ENCODE measurements around the gene DPF3.

DPF3 gene

DNA sequence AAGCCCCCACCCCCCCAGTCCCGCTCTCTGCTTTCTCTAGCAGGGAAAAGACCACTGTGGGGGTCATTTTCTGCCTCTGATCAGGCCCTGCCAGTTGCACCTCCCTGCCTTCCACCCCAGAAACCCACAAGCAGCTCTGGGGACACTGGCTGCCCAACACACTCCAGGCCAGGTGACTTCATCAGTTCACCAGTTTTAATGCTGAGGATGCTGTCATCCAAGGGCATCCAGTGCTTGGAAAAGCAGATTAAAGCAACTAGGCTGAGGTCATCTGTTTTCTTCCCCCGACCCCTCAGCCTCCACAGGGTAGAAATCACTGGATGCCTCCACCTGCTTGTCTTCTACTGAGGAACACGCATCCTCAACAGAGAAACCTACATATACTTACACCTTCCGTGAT, 282.4 kb downstream of the DPF3 start:
- no peak for DNase-seq

DNA sequence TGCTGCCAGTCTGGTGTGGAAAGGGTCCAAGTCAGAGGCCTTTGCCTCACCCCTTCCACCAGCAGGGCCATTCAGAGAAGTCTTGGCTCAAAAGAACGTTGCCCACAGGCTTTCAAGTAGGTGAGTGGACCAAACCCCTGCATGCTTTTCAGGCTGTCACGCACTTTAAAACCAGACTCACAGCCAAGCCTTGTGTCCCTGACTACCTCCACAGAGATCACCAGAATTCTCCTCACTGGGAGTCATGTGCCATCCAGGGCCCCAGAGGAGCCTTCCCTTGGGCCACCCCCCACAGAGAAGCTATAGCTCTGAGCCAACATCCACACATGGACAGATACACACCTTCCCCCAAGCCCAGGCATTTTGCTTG, 283.1 kb downstream of the DPF3 start:
- DNase-seq: no peak

DNA sequence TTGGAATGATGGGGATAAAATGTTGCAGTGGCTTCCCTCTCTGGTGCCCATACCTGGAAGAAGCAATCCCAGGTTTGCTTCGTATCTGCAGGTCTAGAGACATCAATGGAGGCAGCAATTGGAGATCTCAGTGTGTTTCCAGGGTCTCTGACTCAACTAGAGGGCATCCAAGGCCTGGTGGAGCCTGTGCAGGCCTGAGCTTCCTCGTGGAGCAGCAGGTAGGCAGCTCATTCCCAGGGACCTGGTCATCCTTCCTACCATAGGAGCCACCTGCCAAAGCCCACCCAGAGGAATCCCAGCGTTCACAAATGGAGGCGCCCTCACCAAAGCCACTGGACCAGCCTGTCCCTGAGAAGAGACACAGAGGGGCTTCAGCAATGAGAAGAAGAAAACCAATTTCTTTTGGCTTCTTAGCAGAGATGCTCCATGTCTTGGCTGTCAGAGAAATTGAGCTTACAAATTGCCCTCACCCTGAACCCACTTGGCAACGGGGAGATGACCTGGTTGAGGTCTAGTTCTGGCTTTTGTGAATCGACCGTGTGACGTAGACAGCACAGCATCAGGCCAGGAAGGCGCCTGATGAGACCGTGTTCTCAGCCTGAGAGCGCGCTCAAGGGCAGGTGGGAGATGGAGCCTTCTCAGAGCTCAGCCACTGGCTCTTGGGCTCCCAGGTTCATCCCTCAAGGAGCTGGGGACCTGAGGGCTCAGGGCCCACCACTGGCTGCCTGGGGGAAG, 283.6 kb downstream of the DPF3 start:
- no peak for DNase-seq

DNA sequence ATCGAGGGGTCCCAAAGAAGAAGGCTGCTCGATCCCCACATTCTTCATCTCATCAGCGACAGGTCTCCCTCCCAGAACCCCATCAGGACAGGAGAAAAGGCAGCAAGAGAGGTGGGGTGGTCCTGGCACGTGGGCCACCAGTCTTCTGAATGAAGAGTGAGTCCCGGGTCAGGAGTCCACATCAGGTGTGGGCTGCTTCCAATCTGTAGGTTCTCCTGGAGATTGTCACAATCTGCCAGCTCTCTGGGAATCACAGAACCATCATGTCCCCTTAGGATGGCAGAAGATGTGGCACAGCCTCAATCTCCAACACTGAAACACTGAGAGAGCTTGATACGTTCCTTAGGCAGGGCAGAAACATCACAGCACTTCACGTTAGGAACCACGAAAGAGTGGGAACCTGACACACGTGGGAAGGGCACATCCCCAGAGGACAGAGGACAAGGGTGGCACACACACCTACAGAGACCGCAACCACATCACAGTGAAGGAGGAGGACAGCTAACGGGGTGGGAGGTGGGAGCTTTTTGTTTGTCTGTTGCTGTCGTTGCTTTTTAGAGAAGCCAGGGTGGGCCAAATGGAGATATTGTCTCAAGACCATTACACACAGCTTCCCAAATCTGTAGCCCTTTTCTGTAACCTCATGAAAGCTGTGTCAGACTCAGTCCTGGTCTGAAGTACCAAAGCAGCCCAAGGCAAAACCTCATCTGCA, 284.5 kb downstream of the DPF3 start:
- DNase-seq: no peak

DNA sequence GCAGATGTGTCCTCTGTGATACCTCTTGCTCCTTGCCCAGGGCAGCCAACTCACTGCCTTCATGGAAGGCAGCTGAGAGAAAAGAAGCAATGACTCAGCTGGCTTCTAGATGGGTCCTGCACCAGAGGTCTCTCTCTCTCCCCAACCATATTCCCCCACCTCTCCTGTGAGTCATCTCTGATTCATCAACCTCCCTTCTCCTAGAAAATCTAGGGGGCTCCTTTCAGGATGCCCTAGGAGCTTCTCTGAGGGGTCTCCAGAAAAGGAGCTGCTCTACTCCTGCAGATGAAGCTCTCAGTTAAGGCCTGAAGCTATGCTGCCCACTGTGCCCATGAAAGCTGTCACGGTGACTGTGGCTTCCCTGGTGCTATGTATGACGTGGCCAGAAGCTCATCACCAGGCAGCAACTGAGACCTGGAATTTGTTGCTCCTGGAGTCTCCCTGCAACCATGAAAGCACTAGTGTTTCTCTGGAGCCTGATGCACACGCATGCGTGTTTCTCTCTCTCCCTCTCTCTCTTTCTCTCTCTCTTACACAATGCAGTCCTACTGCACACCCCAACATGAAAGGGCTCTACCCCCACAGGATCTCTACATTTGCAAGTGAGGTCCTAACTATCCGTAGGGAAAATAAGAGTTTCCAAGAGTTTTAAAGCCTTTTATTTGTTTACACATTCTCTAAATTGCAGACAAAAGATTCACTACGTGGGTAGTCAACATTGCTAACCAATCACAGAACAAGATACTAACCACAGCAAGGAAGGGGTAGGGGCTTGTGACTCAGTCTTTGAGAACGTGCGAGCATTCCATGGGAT, 285.3 kb downstream of the DPF3 start:
- DNase-seq: no peak

DNA sequence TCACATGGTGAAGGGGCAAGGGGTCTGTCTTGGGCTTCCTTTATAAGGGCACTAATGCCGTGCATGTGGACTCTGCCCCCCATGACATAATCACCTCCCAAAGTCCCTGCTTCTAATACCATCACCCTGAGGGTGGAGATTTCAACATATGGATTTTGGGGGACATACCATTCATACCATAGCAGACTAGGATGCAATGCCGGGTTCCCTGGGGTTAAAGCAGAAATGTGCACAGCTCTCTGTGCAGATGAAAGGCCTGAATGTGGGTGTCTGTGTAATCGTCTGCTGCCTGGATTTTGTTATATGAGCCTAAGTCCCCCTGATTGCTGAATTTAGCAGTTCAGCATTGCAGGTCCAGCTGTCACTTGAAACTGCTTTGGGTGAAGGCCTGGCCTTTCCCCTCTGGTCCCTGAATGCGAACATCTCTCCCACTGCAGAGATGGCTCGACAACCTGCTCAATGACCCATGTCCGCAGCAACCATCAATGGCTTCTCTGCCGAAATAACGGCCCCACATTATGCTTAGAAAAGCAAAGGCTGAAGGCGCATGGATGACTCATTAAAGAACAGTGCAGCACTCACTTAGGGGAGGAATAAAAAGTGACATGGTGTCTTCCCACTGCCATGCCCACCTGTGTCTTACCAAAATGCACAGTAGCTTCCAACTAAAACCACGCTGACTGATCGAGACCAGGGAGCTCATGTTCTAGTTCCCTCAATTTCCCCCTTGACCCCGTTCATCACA, 286.3 kb downstream of the DPF3 start:
- DNase-seq: no peak

DNA sequence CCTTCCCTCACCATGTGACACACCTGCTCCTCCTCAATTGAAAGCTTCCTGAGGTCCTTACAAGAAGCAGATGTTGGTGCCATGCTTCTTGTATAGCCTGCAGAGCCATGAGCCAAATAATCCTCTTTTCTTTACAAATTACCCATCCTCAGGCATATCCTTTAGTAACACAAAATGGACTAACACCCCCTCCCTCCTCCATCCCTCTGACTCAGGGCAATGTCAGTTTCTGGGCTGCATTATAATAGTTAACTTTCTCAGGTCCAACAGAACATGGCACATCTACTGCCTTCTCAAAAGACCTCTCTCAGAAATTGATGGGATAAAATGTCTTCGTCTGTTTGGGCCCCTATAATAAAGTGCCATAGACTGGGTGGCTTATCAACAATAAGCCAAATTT, 287.0 kb downstream of the DPF3 start:
- no peak for DNase-seq

DNA sequence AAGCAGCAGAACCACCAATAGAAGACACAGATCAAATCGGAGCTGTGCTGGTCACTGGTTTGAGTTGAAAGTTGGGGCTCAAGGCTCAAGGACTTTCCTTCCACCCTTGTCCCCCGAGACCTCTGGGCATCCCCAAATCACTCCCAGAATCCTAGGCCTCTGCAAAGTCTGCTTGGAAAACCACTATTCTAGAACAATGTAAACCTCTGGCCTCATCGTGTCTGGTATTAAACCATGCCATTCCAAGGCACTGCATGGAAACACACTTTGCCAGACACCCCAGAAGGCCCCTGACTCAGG, 288.0 kb downstream of the DPF3 start:
- DNase-seq: no peak

DNA sequence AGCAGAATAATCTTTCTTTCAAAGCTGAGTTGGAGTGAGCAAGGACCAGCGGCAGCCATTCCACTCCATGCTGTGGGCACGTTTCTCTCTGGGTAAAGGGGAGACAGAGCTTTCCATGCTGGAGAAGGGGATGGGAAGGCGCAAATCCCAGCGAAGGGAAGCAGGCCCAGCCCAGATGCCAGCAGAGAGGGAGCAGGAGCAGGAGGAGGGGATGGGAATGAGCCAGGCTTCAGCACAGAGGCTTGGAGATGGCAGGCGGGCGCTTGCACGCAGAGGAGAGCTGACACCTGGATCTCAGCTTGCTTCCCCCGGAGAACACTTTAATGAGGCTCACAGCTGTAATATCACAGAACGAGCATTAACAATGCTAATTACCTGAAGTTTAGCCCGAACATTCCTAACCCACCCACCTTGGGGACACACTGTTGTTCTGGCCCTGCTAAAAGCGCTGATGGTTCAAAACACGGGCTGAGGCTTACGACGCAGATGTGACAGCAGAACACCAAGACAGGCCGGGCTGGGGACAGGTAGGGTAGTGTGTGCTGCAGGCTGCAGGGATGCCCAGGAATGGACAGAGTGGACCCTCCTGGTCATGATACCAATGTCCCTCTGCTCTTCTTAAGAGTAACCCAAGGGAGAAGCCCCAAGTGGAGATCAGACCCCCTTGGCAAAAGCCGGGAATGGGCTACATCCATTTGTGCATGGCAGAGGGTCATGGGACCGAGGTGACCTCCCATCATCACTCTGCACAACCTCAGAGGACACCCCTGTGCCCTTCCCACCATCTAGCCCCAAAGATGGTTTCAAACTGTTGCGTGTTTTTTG, 288.6 kb downstream of the DPF3 start:
- DNase-seq: no peak

DNA sequence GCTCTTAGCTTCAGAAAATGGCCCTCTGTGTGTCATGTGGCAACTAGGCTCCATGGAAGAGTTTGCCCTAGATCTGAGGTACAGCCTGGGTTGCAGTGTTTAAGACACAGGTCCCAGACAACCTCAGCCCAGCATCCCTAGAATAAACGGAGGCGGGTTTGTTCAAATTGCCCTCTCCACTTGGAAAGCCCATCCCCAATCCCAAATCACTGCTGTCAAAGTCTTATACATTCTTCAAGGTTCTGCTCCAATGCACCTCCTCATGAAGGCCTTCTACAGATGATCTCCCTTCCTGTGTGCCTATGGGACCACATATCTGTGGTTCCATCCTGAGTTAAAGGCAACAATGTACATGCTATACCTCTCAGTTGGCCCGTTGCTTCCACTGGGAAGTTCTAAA, 289.8 kb downstream of the DPF3 start:
- no peak for DNase-seq

DNA sequence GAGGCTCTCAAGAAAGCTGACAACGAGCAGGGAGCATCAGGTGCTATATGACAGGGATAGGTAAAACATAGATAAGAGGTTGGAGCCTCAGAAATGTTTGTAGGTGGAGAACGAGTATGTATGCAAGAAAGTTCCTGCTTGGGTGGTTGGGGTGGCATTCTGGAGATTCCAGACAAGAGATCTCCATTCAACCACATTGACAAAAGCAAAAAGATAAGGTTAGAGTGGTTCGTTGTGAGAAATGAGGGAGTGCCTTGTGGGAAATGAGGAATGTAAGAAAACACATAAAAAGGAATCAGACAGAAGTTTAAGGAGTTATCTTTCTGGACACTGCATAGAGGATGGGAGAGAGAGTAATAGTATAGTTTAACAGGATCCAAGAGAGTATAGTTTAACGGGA, 290.3 kb downstream of the DPF3 start:
- no peak for DNase-seq

DNA sequence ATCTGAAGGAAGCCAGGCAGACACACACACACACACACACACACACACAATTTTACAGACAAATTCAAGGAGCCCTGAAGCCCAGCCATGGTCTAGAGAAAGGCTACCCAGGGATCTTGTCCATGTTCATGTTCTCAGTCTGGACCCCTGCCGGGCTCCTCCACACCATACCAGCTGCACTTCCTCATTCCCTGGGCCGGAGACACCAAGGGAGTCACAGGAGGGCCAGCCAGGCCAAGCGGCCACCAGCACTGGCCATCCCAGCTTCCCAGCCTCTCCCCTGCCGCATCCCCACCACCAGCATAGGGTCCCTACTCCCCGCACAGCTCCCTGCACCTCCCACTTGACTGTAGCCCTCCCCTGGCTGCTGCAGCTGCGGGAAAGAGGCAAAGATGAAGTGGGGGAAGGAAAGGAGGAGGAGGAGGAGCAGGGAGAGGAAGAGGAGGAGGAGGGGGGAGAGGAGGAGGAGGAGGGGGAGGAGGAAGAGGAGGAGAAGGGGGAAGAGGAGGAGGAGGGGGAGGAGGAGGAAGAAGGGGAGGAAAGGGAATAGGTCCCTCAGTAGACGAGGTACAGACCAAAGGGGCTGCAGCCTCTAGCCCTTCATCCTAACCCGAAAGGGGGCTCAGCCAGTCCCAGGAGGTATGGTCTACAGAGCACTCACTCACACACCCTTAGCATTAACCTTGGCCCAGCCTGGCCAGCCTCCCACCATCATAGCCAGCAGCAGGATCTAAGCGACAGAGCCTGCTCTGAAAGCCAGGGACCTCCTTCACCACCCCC, 293.2 kb downstream of the DPF3 start:
- DNase-seq: no peak

DNA sequence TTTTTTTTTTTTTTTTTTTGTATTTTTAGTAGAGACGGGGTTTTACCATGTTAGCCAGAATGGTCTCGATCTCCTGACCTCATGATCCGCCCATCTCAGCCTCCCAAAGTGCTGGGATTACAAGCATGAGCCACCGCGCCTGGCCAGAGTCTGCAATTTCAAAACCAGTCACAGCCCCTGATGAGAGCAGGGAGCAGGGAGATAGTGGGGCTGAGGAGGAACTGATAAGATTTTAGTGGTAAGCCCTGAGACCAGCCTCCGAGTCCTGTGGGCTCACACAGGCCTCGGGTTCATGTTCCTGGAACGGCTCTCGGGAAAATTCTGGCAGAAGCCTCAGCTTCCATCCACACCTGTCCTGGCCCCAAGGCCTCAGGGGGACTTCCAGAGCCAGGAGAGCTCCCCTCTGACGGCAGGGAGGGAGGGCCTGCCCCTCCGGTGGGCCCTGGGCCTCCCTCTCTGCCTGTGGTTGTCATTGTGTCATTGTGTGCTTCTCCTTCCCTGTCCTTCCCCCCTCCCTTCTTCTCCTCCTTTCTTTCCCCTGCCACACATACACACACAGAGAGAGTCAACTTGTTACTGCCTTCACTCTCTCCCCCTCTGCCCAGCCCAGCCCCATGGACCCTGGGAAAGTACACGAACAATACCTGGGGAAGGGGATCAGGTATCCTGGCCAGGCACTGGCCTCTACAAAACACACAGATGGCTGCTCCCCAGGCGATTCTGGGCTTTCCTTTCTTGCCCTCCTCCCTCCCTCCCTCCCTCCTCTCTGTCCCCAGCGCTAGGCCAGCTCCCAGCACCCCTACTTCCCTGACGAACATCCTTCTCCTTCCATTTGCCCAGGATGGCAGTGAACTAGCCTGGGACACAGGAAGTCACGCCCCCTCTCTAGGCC, 294.1 kb downstream of the DPF3 start:
- DNase-seq: no peak

DNA sequence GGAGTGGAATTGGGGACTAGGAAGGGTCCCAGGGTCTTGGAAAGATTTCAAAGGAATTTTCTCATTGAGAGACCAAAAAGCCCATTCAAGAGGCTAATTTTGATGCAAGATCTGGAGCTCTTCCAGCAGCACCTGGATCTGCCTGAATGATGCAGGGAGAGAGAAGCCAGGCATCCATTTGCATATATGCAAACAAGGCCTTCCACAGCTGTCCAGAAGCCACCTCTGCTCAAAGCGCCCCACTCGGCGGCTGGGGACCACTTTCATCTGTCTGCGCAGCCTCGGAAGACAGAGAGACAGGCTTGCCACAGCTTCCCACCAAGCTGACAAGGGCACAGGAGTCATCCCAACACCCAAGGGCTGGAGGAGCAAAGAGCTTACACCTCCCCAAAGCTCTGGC, 295.6 kb downstream of the DPF3 start:
- no peak for DNase-seq

DNA sequence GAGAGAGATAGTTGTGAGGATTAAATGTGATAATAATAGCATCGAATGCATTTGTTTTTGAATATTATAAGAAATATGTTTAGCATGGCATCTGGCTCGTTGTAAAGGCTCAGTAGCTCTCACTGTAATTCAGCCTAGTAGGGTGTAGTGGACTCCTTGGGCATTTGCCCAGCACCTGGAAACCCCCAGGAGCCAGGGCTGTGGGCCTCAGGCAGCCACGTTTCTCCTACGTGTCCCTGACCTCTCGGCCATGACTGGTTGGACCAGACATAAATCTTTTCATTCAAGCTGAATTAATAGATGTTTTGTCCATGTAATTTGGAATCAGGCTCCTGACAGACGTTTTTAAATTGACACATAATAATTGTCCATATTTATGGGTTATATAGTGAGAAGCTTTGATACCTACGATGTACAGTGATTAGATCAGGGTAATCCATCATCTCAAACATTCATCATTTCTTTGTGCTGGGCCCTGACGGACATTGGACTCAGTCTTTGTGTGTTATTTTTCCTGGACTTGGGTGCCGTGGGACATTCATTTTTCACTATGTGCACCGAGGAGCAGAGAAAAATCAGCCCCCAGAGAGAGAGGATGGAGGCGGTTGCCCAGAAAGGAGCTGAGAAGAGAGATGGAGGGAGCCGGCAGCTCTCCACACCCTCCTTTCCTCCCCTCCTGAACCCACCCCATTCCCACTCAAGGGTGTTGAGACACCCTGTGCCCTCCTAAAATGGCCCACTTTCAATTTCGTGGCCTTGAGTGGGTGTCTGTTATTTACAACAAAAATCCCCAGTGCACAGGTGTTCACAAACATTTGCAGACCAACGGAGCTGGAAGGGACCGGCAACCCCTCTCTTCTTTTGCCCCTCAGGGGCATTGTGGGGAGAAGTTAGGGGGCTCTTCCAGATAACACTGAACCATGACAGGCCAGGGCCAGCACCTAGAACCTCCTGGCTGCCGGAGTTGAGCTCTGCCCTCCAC, 296.4 kb downstream of the DPF3 start:
- no peak for DNase-seq

DNA sequence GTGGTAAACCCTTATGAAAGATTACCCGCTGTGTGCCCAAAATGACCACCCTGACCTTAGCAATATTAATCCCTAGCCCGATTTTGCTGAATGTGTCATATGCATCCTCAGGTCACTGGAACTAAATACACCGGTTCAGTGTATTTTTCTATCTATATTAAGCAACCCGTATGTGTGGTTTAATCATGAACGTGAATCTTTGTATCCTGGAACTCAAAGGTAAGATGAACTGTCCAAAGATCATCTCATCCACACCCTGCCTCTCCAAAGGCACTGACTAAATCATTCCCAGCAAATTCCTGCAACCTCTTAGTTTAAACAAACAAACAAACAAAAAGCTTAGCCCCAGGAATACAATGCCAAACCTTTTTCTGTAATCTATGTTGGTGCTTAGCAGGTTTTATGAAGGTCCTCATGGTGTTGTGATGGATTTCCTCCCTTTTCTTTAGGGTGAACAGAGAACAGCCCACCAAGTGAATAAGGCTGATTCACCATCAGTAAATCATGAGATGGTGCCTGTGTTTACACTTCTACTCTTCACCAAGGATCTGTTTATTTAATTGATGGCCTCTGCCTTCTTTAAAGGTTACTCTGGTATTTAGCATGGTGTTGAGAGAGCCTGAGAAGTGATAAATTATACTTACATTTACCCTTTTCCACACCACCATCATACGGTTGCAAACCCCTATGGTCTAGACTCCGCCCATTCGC, 298.6 kb downstream of the DPF3 start:
- no peak for DNase-seq

DNA sequence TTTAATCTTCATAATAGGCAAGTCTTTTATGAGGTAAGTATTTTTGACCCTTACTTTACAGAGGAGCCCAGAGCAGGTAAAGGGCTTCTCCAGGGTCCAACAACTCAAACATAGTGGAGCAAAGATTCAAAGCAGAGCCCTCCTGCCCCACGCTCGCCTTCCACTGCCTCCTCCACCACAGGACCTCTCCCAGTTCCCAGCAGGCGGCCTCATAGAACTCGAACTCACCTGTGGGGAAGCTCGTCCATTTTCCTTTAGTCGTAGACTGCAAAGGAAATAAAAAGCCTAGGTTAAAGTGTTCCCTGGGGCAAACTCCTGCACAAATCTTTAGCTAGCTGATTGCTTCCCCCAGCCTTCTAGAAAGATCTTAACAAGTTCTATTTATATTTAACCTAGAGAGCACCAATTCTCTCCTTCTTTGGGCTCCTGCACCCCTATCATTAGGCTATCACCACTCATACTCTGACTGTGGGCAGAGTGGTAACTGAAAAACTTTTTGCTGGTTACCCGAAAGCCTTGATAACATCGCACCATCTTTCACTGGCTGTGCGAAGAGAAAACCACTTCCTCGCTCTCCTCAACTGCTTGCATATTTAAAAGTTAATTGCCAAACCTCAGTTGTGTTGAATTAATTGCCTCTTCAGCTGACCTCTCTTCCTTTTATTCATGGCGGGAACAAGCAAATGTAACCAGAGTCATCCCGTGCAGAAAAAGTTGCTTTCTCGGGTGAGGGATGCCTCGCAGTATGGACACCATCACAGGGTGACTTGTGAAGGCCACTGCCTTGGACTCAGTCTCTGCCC, 299.6 kb downstream of the DPF3 start:
- DNase-seq: no peak

DNA sequence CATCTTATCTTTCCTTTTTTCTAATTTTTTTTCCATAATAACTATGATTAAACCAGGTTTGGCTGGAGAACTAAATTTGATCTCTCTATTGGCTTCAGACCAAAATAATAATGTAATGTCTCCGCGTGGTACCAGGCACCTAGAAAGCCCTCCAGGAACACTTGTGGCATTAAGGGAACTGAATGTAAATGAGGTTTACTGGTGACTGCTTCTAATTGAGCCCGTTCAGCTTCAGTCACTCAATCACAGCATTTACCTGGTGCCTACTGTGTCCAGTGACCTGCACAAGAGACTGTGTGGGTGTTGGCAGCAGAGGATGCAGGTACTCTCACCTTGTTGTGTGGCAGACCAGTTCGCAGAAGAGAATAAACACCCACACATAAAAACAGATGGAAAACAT, 302.5 kb downstream of the DPF3 start:
- DNase-seq: no peak

Measured in right hindlimb (tissue), 1 donor.